Gastrocnemius medialis (tissue), 4 donors: ENCODE results near the gene CELF1.

Source experiments
- POLR2A ChIP-seq, 2 donors: fragments of 450-650 bp; IDR thresholded peaks; one replicate each; pipeline ENCODE4 v1.6.1; 2017; ENCODE audit warnings: antibody characterized with exemption in 2 of 2, mild to moderate bottlenecking in 2 of 2, moderate library complexity in 2 of 2
- TF ChIP-seq, protein P1 (sequence below), 5 experiments: fragments of 450-650 bp in 3 of 5; fragments of 200-600 bp in 2 of 5; sonication (generic) in 2 of 5; IDR thresholded peaks in 4 of 5; conservative IDR thresholded peaks in 1 of 5; 1 replicate in 4 of 5; 2 replicates in 1 of 5; pipeline ENCODE4 v1.5.1; 2016 to 2019; ENCODE audit warnings: antibody characterized with exemption in 5 of 5, mild to moderate bottlenecking in 3 of 5, moderate library complexity in 3 of 5

DNA sequence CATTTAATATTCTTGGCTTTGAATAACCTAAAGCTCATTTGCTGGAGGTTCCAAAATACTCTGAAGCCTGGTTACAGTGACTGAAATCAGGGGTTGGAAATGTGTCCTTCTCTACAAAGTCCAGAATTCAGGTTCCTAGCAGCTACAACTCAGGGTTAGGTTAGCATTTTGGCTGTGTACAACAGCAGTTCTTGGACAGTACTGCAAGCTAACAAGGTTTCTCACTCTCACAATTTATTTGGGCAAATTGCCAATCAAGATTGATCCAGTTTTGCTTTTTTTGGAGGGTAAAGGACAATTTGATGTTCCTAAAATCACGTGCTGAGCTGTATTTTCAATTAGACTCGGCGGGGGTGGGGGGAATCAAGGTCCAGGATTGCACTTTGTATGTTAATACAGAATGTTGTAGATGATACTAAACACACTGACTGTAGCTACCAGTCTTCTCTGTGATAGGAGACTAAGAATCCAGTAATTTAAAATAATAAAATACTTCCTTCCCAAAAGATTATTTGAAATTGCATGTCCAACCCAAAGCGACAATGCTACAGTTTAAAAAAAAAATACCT, 54.3 kb downstream of the CELF1 start:
- TF ChIP-seq, protein P1, sequence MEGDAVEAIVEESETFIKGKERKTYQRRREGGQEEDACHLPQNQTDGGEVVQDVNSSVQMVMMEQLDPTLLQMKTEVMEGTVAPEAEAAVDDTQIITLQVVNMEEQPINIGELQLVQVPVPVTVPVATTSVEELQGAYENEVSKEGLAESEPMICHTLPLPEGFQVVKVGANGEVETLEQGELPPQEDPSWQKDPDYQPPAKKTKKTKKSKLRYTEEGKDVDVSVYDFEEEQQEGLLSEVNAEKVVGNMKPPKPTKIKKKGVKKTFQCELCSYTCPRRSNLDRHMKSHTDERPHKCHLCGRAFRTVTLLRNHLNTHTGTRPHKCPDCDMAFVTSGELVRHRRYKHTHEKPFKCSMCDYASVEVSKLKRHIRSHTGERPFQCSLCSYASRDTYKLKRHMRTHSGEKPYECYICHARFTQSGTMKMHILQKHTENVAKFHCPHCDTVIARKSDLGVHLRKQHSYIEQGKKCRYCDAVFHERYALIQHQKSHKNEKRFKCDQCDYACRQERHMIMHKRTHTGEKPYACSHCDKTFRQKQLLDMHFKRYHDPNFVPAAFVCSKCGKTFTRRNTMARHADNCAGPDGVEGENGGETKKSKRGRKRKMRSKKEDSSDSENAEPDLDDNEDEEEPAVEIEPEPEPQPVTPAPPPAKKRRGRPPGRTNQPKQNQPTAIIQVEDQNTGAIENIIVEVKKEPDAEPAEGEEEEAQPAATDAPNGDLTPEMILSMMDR (IDR thresholded peaks at IDR 0.05 in 4 of 5, conservative IDR thresholded peaks at IDR 0.05 in 1 of 5) = no peak
- TF ChIP-seq POLR2A (IDR thresholded peaks at IDR 0.05) = no peak
